ENCODE measurements around the gene TCF12. TPM values are rescaled to one million over a fixed set of nuclear protein-coding genes. Genes with fewer than 3 reads are reported as not detected.
A peak's percentile ranks its signal among the peaks of the same experiment; 100 is the strongest.

Gene TCF12
- polyA plus RNA-seq, 1 donor (not counting 4 experiments of a cell fraction or from before 2014, with no cell fraction given): 48.3 TPM

DNA sequence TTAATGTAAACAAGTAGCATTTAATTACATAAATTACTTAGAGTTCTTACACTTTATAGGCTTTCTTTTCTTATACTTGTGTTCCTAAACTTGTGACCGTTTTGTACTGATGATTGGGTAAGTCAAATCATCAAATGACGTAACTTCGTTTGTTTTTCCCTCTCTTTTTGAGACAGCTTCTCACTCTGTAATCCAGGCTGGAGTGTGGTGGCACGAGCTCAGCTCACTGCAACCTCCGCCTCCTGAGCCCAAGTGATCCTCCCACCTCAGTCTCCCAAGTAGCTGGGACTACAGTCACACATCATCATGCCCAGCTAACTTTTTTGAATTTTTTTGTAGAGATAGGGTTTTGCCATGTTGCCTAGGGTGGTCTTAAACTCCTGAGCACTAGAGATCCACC is 226.0 kb downstream of the TCF12 start:
- no peak overlapping the region for H3K4me3 ChIP-seq (ENCODE audit: control insufficient read depth in 2 of 3, extremely low read depth in 1 of 3, insufficient read depth in 2 of 3, low read depth in 1 of 3, low read length in 3 of 3)
- H3K4me2 ChIP-seq (ENCODE audit: control insufficient read depth, extremely low read depth, insufficient read depth, low read depth, low read length): no peak overlapping the region
- no peak overlapping the region for H3K27ac ChIP-seq (ENCODE audit: control insufficient read depth, insufficient read depth, low read length)
- H4K20me1 ChIP-seq (ENCODE audit: control insufficient read depth, extremely low read depth, insufficient read depth, low read length): no peaks in the 10 kb centered on the region
- TF ChIP-seq EZH2 (IDR thresholded peaks at IDR 0.05; ENCODE audit: low read length): no peak
- TF ChIP-seq, protein P1, sequence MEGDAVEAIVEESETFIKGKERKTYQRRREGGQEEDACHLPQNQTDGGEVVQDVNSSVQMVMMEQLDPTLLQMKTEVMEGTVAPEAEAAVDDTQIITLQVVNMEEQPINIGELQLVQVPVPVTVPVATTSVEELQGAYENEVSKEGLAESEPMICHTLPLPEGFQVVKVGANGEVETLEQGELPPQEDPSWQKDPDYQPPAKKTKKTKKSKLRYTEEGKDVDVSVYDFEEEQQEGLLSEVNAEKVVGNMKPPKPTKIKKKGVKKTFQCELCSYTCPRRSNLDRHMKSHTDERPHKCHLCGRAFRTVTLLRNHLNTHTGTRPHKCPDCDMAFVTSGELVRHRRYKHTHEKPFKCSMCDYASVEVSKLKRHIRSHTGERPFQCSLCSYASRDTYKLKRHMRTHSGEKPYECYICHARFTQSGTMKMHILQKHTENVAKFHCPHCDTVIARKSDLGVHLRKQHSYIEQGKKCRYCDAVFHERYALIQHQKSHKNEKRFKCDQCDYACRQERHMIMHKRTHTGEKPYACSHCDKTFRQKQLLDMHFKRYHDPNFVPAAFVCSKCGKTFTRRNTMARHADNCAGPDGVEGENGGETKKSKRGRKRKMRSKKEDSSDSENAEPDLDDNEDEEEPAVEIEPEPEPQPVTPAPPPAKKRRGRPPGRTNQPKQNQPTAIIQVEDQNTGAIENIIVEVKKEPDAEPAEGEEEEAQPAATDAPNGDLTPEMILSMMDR (optimal IDR thresholded peaks at IDR 0.05 in 1 of 3, IDR thresholded peaks at IDR 0.05 in 1 of 3, conservative IDR thresholded peaks at IDR 0.05 in 1 of 3; ENCODE audit: extremely low read depth in 1 of 3, insufficient read depth in 2 of 3, low read length in 3 of 3): no peak
- no peak overlapping the region for H3K9ac ChIP-seq (ENCODE audit: control insufficient read depth, extremely low read depth, insufficient read depth, low read length)
- H2AFZ ChIP-seq (ENCODE audit: control insufficient read depth, low read length): no peak overlapping the region
- peaks cover 2% of the 10 kb centered on the region for H3K79me2 ChIP-seq (ENCODE audit: control insufficient read depth, insufficient read depth, low read length)
- dilution Hi-C loops (cut with MboI; ENCODE audit: extremely low pct_ligation_motif_present, low sequenced_read_pairs): no loop called here
- peaks cover 12% of the 10 kb centered on the region for H3K4me1 ChIP-seq (ENCODE audit: control insufficient read depth, extremely low read depth, insufficient read depth, low read length)
- no peaks in the 10 kb centered on the region for H3K36me3 ChIP-seq (ENCODE audit: control insufficient read depth in 2 of 2, extremely low read depth in 1 of 2, insufficient read depth in 2 of 2, low read length in 2 of 2)
- FAIRE-seq (no peak), DNase-seq (ENCODE audit: low read depth, low spot score) (no peak)
- no peaks in the 10 kb centered on the region for H3K9me3 ChIP-seq (ENCODE audit: control insufficient read depth, low read depth, low read length)
- H3K9me1 ChIP-seq (ENCODE audit: control insufficient read depth, extremely low read depth, insufficient read depth, low read length): no peaks in the 10 kb centered on the region
- no peaks in the 10 kb centered on the region for H3K27me3 ChIP-seq (ENCODE audit: control insufficient read depth, extremely low read depth, insufficient read depth, low read length)

DNA sequence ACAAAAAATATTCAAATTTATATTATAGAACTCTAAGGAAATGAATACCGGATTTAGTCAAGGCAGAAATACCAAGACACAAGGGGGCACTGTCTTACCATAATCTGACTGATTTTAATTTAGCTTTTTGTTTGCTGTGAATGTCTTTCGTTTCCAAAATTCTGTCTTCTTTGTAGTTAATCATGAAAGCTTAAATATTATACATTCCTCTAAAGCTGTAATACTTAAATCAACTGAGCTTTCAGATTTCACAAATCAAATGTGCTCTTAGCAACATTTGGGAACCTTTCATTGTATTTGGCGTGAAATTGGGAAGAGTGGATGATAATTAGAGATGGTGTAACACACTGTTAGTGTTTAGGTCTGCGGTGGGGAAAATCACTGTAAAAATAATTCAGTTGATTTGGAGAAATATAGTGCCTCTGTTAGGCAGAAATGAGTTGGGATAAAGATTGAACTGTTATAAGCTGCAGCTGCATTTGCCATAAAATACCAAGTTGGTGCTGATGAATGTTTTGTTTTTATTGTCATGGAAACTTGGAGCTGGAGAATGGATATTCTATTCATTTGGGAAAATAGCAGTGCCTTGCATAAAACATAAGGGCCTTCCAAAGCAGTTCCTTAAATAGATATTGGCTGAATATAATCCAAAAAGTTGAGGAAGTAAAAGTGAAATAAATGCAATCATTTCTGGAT is 228.2 kb downstream of the TCF12 start:
- peak overlapping the region in 1 of 3 experiments; percentile 24 for H3K4me3 ChIP-seq (ENCODE audit: control insufficient read depth in 2 of 3, extremely low read depth in 1 of 3, insufficient read depth in 2 of 3, low read depth in 1 of 3, low read length in 3 of 3)
- dilution Hi-C loops (cut with MboI; ENCODE audit: extremely low pct_ligation_motif_present, low sequenced_read_pairs): no loop called here
- H3K9ac ChIP-seq (ENCODE audit: control insufficient read depth, extremely low read depth, insufficient read depth, low read length): no peak overlapping the region
- no peaks in the 10 kb centered on the region for H3K9me1 ChIP-seq (ENCODE audit: control insufficient read depth, extremely low read depth, insufficient read depth, low read length)
- H3K4me2 ChIP-seq (ENCODE audit: control insufficient read depth, extremely low read depth, insufficient read depth, low read depth, low read length): peak overlapping the region; percentile 69
- H4K20me1 ChIP-seq (ENCODE audit: control insufficient read depth, extremely low read depth, insufficient read depth, low read length): no peaks in the 10 kb centered on the region
- TF ChIP-seq, protein P1 (optimal IDR thresholded peaks at IDR 0.05 in 1 of 3, IDR thresholded peaks at IDR 0.05 in 1 of 3, conservative IDR thresholded peaks at IDR 0.05 in 1 of 3; ENCODE audit: extremely low read depth in 1 of 3, insufficient read depth in 2 of 3, low read length in 3 of 3): peak in 2 of 3 experiments; percentile 33 to 44
- TF ChIP-seq EZH2 (IDR thresholded peaks at IDR 0.05; ENCODE audit: low read length): no peak
- peaks cover 23% of the 10 kb centered on the region for H3K4me1 ChIP-seq (ENCODE audit: control insufficient read depth, extremely low read depth, insufficient read depth, low read length)
- no peak overlapping the region for H3K27ac ChIP-seq (ENCODE audit: control insufficient read depth, insufficient read depth, low read length)
- H3K79me2 ChIP-seq (ENCODE audit: control insufficient read depth, insufficient read depth, low read length): peaks cover 2% of the 10 kb centered on the region
- H3K27me3 ChIP-seq (ENCODE audit: control insufficient read depth, extremely low read depth, insufficient read depth, low read length): no peaks in the 10 kb centered on the region
- no peak overlapping the region for H2AFZ ChIP-seq (ENCODE audit: control insufficient read depth, low read length)
- H3K9me3 ChIP-seq (ENCODE audit: control insufficient read depth, low read depth, low read length): no peaks in the 10 kb centered on the region
- no peak for DNase-seq (ENCODE audit: low read depth, low spot score)
- H3K36me3 ChIP-seq (ENCODE audit: control insufficient read depth in 2 of 2, extremely low read depth in 1 of 2, insufficient read depth in 2 of 2, low read length in 2 of 2): no peaks in the 10 kb centered on the region
- no peak for FAIRE-seq

Data from keratinocyte (primary cell).